GM21619 (cell line): Measurements from ENCODE around the gene NEGR1.

ENCODE experiments used
- ATAC-seq: cut with Tn5 transposase; IDR thresholded peaks from one replicate; pipeline ENCODE4 v1.9.1; 2021; ENCODE audit not compliant: unreplicated experiment

Gene NEGR1

DNA sequence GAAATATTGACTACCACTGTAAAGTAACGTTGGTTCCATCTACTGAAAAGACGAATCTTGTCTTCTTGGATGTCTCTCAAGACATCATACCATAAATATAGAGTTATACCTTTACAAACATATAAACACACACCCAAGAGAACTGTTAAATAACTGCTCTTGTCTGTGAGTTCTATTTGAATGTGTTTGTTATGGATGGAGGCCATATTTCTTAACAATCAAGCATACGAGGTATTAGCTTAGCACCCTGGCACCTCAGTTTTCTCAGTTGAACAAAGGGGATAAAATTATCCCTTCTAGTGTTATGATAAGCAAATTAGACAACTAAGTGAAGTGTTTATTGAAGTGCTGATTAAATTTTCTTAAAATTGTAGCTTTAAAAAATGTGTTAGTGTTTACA lies 864.9 kb downstream of the NEGR1 start:
- ATAC-seq, result no peak

DNA sequence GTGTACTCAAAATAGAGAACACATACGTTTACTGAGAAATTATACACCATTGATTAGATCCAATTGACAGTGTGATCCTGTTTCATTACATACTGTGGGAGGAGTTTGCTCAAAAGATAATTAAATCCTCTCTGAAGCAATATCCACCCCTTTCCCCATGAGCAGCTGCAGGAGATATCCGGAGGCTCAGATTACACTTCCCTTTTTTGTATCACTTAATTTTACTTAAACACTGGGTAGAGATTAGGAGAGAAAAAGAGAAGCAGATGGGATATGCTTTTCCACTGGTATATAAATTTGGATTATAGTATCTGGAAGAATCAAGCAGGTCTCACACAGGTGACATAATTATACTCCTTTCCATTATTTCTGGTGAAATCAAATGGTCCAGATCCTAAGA lies 868.2 kb downstream of the NEGR1 start:
- no peak for ATAC-seq

DNA sequence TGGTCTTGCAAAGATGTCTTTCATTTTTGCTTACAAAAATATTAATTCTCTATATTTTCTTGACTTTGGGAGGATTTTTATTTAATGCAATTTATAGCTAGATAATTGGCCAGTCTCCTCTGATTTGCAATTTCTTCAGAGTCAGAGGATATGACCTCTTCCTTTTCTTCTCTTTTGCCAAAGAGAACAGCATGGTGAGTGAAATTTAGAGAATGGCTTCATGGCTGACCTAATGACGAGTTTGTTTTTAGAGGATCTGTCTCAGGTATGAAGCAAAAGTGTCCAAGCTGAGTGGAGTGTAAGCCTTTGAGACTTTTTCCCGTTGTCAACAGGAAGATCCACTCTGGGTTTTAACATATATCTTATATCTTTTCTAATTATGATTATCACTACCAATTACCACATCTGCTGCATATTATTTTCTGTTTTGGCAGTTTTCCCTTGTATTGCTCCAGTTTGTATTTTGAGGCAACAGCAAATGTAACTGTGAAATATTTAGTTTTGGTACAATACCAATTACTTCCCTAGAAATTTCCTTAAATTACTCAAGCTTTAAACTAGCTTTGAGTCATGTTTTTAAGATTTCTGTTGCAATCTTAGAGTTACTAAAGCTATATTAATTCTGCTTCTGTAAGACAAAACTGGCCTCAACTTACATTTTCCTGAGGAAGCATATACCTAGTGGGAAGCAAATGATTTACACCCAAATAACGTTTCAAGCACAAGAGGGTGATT lies 868.7 kb downstream of the NEGR1 start:
- ATAC-seq, result no peak

DNA sequence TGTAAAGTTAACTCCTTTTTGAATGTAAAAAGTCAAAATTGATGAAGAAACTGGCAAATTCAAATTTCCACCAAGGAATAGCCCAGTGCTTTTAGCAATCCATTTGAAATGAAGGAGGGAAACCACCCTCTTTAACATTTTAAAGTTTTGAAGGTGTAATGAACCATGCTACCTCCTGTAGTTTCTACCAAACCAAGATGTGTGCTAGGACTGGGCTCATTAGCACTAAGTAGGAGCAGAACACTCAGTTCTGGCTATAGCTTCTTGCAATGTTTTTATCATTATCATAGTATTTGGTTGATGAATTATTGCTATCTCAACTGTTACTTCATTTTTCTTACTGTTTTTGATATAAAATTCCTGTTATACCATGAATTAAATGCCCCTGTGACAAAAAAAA lies 882.3 kb downstream of the NEGR1 start:
- no peak for ATAC-seq

DNA sequence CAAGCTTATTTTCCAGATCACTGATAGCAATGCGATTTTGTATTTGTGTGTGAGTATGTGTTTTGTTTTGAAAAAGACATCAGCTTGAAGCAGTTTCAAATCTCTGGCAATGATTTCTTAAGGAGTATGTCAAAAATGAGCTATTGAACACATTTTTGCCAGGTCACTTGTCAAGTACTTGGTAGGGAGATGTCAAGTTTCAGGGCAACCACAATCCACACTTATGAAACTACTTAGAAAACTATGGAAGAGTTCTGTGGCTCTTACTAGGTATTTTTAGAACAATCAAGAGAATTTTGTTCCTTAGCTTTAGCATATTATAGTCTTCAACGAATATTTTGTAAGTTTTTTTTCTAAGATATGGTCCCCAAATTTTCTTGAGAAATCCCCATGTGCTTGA lies 882.7 kb downstream of the NEGR1 start:
- ATAC-seq, result no peak

DNA sequence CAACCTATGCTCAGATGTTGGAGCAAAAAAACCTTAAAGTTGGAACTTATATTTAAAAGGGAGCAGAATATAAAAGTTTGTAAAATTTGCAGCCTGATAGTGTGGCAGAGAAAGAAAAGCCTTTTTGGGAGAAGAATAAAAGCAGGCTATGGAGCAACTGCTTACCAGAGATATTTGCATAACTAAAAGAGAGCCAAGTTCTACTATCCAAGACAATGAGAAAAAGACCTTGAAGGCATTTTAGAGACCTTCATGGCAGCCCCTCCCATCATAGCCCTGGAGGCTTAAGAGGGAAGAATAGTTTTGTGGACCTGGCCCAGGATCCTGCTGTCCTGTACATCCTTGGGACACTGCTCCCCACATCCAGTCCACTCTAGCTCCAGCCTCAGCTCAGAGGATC lies 889.0 kb downstream of the NEGR1 start:
- no peak for ATAC-seq

DNA sequence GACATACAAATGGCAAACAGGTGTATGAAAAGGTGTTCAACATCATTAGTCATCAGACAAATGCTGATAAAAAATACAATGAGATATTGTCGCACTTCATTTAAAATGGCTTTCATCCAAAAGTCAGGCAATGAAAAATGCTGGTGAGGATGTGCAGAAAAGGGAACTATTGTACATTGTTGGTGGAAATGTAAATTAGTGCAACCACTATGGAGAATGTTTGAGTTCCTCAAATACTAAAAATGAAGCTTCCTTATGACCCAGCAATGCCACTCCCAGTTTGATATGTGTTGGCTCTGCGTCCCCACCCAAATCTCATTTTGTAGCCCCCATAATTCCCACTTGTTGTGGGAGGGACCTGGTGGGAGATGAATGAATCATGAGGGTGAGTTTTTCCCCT lies 891.8 kb downstream of the NEGR1 start:
- no peak for ATAC-seq

DNA sequence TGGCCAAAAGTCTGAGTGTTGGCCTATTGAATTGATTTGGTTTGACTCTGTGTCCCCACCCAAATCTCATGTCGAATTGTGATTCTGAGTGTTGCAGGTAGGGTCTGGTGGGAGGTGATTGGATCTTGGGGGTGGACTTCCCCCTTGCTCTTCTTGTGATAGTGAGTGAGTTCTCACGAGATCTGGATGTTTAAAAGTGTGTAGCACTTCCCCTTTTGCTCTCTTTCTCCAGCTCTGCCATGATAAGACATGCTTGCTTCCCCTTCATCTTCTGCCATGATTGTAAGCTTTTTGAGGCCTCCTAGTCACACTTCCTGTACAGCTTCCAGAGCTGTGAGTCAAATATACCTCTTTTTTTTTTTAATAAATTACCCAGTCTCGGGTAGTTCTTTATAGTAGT lies 904.5 kb downstream of the NEGR1 start:
- ATAC-seq, result no peak

DNA sequence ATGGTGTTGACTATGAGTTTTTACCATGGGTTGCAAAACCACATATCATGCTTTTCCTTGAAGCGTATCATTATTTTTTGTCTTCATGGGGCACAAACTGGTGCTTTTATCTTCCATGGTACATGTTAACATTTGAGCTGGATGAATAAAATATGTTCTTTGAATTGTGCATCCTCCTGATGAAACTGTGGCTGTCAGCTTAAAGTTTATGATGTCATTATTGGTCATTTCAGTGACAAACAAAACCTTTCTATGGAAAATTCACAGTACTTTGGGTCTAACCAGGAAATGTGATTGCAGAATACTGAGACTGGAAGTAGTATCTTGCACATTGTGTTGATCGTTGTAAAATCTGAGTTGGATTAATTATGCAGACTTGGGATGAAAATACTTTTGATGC lies 909.8 kb downstream of the NEGR1 start:
- no peak for ATAC-seq

DNA sequence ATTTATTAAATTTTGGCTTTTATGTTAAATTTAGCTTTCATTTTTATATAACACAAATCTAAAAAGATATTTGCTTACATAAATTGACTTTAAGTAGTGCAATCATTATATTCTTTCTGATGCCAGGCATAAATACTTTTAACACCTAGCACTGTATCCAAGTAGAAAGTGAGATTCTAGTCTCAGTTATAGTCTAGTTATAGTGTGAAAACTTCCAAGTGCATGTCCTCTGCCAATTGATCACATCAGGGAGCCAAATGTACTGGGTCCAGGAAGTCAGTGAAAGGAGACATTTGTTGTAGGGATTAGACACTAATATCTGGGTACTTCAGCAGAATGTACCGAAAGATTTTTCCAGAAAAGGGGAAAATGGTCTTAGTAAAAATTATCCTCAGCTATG lies 910.8 kb downstream of the NEGR1 start:
- no peak for ATAC-seq

DNA sequence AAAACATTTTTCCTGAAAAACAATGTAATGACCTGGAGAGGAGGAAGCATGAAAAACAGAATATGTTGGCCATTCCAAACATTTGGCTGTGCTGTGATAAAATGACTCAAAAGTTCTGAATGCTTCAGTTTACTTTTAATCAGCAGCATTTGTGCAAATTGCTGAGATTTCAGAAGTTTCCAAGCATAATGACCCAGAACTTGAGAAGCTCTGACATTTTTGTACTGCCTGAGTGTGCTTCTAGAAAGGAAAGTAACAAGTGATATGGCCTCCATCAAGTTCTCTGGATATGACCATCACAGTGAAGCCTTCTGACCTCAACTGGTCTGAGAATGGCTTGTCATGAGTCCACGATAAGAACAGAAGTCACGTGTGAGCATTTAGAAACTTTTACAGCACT lies 918.1 kb downstream of the NEGR1 start:
- ATAC-seq, result no peak

DNA sequence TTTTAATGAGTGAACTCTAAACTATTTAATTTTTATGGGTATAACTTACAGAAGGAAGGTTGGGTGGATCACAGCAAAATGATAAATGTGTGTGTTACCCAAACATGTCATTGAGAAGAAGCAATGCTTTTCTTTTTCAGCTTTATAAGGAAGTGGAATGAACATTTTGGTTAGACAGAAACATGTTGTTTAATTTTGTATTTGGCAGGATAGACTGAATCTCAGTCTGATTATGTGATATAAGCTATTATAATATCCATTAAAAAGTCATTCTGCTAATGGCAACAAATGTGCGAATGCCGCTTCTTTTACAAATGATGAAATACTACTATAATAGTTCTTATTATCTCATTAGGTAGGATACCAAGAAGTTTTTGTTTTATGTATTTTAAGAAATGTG lies 919.6 kb downstream of the NEGR1 start:
- ATAC-seq, result no peak

DNA sequence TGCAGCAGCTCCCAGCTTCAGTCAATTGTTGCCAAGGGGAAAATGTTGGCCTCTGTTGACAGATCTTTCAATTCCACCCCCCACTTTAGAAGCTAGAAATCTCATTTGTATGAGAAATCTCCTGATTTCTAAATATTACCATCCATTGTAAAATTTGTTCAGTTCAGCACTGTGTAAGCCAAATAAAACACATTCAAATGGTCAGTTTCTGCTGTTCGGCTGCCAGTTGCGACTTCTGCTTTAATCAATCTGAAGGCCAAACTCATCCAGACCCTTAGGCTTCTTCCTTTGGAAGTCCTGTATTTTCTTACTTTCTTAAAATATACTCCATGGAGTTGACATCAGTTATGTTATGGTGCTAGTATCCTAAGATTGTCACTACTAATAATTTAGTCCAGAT lies 920.3 kb downstream of the NEGR1 start:
- ATAC-seq, result no peak

DNA sequence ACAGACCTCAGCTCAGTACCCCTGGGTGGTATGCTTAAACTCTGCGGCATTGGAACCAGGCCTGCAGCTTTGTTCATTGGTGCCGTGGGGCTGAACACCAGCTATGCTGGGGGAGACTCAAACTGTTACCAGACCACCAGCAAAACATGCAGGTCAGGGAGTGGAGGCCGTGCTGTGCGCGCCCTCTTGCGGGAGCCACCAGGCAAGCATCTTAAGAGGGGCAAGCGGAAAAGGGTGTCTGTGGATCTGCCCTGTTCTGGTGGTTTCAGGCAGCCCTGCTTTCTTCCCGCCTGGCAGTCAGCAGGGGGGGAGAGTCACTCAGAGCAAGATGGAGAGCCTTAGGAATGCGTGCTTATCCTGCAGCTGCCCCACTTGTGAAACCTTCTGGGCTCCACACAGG lies 924.6 kb downstream of the NEGR1 start:
- ATAC-seq, result no peak

DNA sequence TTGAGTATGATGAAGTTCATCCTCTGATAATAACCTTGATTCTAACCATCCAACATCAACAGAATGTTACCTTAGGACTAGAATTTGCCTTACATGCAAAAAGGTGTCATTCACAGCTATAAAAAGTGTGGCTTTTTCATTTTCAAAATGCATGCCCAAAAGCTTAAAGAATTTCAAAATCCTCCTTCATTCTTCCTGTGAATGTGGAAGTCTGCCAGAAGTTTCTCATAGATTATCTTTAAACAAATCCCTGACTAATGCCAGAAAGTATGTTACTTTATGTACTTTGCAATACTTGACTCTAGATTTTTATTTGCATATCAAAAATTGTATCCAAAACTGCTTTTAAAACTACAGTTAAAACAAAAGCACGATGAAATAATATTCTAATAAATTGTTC lies 930.9 kb downstream of the NEGR1 start:
- ATAC-seq, result no peak

DNA sequence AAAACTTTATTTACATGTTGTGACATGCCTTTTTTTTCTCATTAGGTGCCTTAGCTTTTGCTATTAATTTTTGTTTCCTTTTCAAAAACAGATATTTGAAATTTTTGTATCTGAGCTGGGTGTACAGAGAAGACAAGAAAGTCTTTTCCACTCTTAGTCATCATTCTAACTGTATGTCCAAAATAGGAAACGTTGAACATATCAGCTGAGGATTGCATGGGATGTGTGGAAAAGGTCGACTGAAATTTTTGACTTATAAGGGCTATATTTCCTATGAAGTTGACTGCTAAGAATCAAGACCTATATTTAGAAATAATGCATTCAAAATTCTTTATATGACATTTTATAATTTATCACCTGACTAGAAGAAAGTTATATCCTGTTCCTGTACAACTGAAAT lies 931.5 kb downstream of the NEGR1 start:
- ATAC-seq, result no peak

DNA sequence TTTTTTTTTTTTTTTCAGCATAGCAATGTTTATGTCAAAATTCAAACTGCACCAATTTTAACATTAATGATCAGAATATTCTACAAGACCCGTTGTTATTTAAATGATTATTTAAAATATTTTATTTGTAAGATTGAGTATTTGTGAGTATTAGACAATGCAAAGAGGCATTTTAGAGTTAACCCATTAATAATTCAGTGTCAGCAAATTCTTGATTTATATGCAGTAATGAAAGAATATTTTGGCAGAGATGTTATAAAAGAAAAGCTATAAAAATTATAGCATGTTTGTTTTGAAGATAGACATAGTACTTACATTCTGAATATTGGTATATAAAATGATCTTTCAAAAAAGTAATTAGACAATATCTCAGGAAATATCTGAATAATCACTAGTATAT lies 932.0 kb downstream of the NEGR1 start:
- ATAC-seq, result no peak
